ENCODE measurements around the gene MACROD2. TPM values are rescaled to one million over a fixed set of nuclear protein-coding genes. Genes with fewer than 3 reads are reported as not detected.

Gene MACROD2
- total RNA-seq, 2 donors from 2014 or later = 0.95 to 4.2 TPM

DNA sequence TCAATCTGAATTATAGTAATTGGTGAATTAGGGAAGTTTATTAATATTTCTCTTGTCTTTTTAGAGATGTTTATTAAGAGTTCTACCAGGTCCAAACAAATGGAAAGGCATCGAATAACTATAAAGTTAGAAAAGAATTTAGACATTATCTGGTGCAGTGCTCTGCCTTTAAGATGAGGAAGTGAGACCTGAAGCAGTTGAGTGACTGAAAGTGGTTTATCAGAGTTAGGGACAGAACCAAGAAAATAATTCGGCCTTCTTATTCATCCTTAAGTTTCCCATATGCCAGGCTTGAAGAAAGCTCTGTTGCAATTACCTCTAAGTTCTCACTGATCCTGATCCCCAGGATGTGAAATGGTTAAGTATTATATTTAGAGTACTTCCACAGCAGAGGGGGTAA lies 436.3 kb downstream of the MACROD2 start:
- H3K4me3 ChIP-seq = no peak overlapping the region
- DNase-seq (ENCODE audit: low spot score) (no peak), ATAC-seq (ENCODE audit: insufficient number of reproducible peaks, low FRiP score, low read depth) (no peak)
- H3K9me3 ChIP-seq = no peaks in the 10 kb centered on the region
- TF ChIP-seq, protein P1, sequence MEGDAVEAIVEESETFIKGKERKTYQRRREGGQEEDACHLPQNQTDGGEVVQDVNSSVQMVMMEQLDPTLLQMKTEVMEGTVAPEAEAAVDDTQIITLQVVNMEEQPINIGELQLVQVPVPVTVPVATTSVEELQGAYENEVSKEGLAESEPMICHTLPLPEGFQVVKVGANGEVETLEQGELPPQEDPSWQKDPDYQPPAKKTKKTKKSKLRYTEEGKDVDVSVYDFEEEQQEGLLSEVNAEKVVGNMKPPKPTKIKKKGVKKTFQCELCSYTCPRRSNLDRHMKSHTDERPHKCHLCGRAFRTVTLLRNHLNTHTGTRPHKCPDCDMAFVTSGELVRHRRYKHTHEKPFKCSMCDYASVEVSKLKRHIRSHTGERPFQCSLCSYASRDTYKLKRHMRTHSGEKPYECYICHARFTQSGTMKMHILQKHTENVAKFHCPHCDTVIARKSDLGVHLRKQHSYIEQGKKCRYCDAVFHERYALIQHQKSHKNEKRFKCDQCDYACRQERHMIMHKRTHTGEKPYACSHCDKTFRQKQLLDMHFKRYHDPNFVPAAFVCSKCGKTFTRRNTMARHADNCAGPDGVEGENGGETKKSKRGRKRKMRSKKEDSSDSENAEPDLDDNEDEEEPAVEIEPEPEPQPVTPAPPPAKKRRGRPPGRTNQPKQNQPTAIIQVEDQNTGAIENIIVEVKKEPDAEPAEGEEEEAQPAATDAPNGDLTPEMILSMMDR (IDR thresholded peaks at IDR 0.05) = no peak
- no peak overlapping the region for H3K27ac ChIP-seq
- no peaks in the 10 kb centered on the region for H3K4me1 ChIP-seq (ENCODE audit: control insufficient read depth in 1 of 2, low read depth in 2 of 2)
- no peaks in the 10 kb centered on the region for H3K36me3 ChIP-seq
- no peaks in the 10 kb centered on the region for H3K27me3 ChIP-seq (replicated peaks; ENCODE audit: insufficient read depth)

DNA sequence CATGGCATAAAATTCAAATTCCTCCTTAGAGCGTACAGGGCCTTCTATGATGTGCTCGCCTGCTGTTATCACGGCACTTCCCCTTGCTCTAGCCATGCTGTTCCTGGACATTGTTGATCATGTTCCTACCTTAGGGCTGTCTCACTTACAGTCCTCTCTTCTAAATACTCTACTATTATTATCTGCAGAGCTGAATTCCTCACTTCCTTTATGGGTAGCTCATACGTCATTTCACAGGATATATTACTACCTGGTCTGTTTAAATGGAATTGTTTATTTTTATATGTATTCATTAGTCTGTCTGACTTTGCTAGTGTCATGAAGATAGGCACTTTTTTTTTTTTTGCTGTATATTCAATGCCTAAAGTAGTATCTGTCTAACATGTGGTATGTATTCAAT lies 436.8 kb downstream of the MACROD2 start:
- TF ChIP-seq, protein P1 (IDR thresholded peaks at IDR 0.05) = no peak
- Histone ChIP-seq H3K27ac (no peak overlapping the region), H3K27me3 (replicated peaks; ENCODE audit: insufficient read depth) (no peaks in the 10 kb centered on the region), H3K36me3 (no peaks in the 10 kb centered on the region), H3K4me3 (no peak overlapping the region), H3K4me1 (ENCODE audit: control insufficient read depth in 1 of 2, low read depth in 2 of 2) (no peaks in the 10 kb centered on the region), H3K9me3 (no peaks in the 10 kb centered on the region)
- DNase-seq (ENCODE audit: low spot score) = no peak
- no peak for ATAC-seq (ENCODE audit: insufficient number of reproducible peaks, low FRiP score, low read depth)

DNA sequence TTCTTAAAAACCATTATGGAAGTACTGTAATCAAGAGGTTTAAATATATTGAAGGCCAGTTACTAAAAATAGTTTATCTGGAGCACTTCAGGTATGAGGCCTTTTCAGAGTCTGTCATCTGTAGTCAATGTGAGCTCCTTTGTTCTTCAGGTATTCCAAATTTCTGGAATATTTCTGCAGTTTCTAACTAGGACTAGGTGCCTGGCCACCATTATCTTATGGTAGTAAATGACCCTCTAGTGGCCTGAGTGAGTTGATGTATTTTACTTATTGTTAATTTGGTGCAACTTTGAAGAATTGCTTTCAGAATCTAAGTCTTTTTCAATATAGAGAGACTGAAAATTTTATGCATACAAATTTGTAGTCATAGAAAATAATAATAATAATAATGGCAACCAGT lies 437.3 kb downstream of the MACROD2 start:
- no peaks in the 10 kb centered on the region for H3K4me1 ChIP-seq (ENCODE audit: control insufficient read depth in 1 of 2, low read depth in 2 of 2)
- H3K4me3 ChIP-seq = no peak overlapping the region
- no peak overlapping the region for H3K27ac ChIP-seq
- no peaks in the 10 kb centered on the region for H3K27me3 ChIP-seq (replicated peaks; ENCODE audit: insufficient read depth)
- no peaks in the 10 kb centered on the region for H3K9me3 ChIP-seq
- H3K36me3 ChIP-seq = no peaks in the 10 kb centered on the region
- TF ChIP-seq, protein P1 (IDR thresholded peaks at IDR 0.05) = no peak
- DNase-seq (ENCODE audit: low spot score) (no peak), ATAC-seq (ENCODE audit: insufficient number of reproducible peaks, low FRiP score, low read depth) (no peak)

- TF ChIP-seq, protein P1 (IDR thresholded peaks at IDR 0.05) = no peak
- no peak for ATAC-seq (ENCODE audit: insufficient number of reproducible peaks, low FRiP score, low read depth)
Observed at GRCh38 chr20:14434384-14435136, 439.2 kb downstream of the MACROD2 start.

GRCh38 chr20:14441201-14441600 lies 445.9 kb downstream of the MACROD2 start:
- peaks cover 3% of the 10 kb centered on the region for H3K9me3 ChIP-seq
- H3K27ac ChIP-seq = no peak overlapping the region
- no peaks in the 10 kb centered on the region for H3K36me3 ChIP-seq
- DNase-seq (ENCODE audit: low spot score) (no peak), ATAC-seq (ENCODE audit: insufficient number of reproducible peaks, low FRiP score, low read depth) (no peak)
- no peaks in the 10 kb centered on the region for H3K27me3 ChIP-seq (replicated peaks; ENCODE audit: insufficient read depth)
- H3K4me3 ChIP-seq = no peak overlapping the region
- no peaks in the 10 kb centered on the region for H3K4me1 ChIP-seq (ENCODE audit: control insufficient read depth in 1 of 2, low read depth in 2 of 2)
- TF ChIP-seq, protein P1 (IDR thresholded peaks at IDR 0.05) = no peak

More at GRCh38 chr20:14434384-14435136, 439.2 kb downstream of the MACROD2 start:
- H3K9me3 ChIP-seq = peaks cover 3% of the 10 kb centered on the region
- no peaks in the 10 kb centered on the region for H3K4me1 ChIP-seq (ENCODE audit: control insufficient read depth in 1 of 2, low read depth in 2 of 2)
- no peaks in the 10 kb centered on the region for H3K27me3 ChIP-seq (replicated peaks; ENCODE audit: insufficient read depth)
- no peaks in the 10 kb centered on the region for H3K36me3 ChIP-seq
- DNase-seq (ENCODE audit: low spot score) = no peak
- H3K27ac ChIP-seq = no peak overlapping the region
- H3K4me3 ChIP-seq = no peak overlapping the region
